GM21717 (cell line): ENCODE results near the gene YWHAH.
"Not testable (repeated sequence)": the region's sequence is repeated elsewhere in the genome, so short reads cannot be mapped to it uniquely, and the experiment has no call there.

Experiments
- ATAC-seq: cut with Tn5 transposase; IDR thresholded peaks from one replicate; pipeline ENCODE4 v1.9.1; 2021; ENCODE audit warnings: mild to moderate bottlenecking, moderate library complexity; ENCODE audit not compliant: unreplicated experiment

The YWHAH gene

GRCh38 chr22:31977141-31977841 lies 33.0 kb downstream of the YWHAH start:
- no peak for ATAC-seq

- no peak for ATAC-seq
These were observed 33.6 kb downstream of the YWHAH start for GRCh38 chr22:31977939-31978338.

- no peak for ATAC-seq
These were observed 36.3 kb downstream of the YWHAH start for GRCh38 chr22:31980628-31981027.

- not testable (repeated sequence) for ATAC-seq
These were observed 37.6 kb downstream of the YWHAH start for GRCh38 chr22:31981976-31982375.

- no peak for ATAC-seq
These were observed 39.7 kb downstream of the YWHAH start for GRCh38 chr22:31983911-31984656.

GRCh38 chr22:31987218-31987617 lies 42.9 kb downstream of the YWHAH start:
- no peak for ATAC-seq

GRCh38 chr22:31991102-31991839 lies 46.9 kb downstream of the YWHAH start:
- ATAC-seq = no peak

GRCh38 chr22:31995046-31995445 lies 50.7 kb downstream of the YWHAH start:
- ATAC-seq = no peak

- no peak for ATAC-seq
These were observed 51.5 kb downstream of the YWHAH start for GRCh38 chr22:31995807-31996206.

- no peak for ATAC-seq
These were observed 54.5 kb downstream of the YWHAH start for GRCh38 chr22:31998784-31999385.

GRCh38 chr22:32000181-32000580 lies 55.8 kb downstream of the YWHAH start:
- ATAC-seq = no peak

- no peak for ATAC-seq
These were observed 61.1 kb downstream of the YWHAH start for GRCh38 chr22:32005453-32005852.
